SJCRH30 (cell line): ENCODE measurements around the gene QTRT2. TPM values are rescaled to one million over a fixed set of nuclear protein-coding genes. Genes with fewer than 3 reads are reported as not detected.

ENCODE experiments used
- DNase-seq, 2 experiments: peaks; one replicate each; pipeline ENCODE4 v3.0.0-alpha.2; 2015 to 2020
- H3K27ac ChIP-seq: fragments of 250-450 bp; sonication (Bioruptor Pico); 2 replicates; pipeline ENCODE4 v1.5.1; 2020; ENCODE audit warnings: mild to moderate bottlenecking, moderate library complexity
- H3K27me3 ChIP-seq: fragments of 250-450 bp; sonication (Bioruptor Pico); 2 replicates; pipeline ENCODE4 v1.5.1; 2020; ENCODE audit warnings: mild to moderate bottlenecking, moderate library complexity
- H3K36me3 ChIP-seq: fragments of 250-450 bp; sonication (Bioruptor Pico); 2 replicates; pipeline ENCODE4 v1.5.1; 2020; ENCODE audit warnings: mild to moderate bottlenecking, moderate library complexity
- H3K4me1 ChIP-seq: fragments of 250-450 bp; sonication (Bioruptor Pico); 2 replicates; pipeline ENCODE4 v1.5.1; 2020; ENCODE audit warnings: mild to moderate bottlenecking, moderate library complexity
- H3K4me3 ChIP-seq: fragments of 250-450 bp; sonication (Bioruptor Pico); 2 replicates; pipeline ENCODE4 v1.5.1; 2020; ENCODE audit warnings: mild to moderate bottlenecking, moderate library complexity
- H3K9me3 ChIP-seq: fragments of 250-450 bp; sonication (Bioruptor Pico); replicated peaks from 2 replicates; pipeline ENCODE4 v1.5.1; 2020; ENCODE audit warnings: mild to moderate bottlenecking, moderate library complexity
- total RNA-seq: library from RNA; depleted of rRNA; stranded (reverse); fragments of >200 nt; shearing (Covaris generic); gene quantifications from 2 replicates; pipeline ENCODE4 v1.2.3, GENCODE V29; 2014

Gene QTRT2
- total RNA-seq, 1 experiment from 2014 or later: 41.0 TPM

DNA sequence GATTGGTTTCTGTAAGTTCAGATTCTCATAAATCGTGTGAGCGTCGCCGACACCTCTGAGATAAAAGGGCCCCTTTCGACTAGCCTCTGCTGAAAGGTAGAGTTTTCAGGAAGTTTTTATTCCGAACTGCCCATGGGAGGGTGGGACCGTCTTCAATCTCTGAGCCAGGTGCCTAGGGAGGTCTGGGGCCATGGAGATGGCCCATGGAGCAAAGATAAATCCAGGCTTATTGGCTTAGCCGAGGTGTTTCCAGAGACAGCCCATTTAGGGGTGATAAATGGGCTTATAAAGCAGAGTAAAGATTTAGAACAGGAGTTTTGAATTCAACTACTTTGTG is 442 bp downstream of the QTRT2 start:
- H3K27me3 ChIP-seq: no peaks in the 10 kb centered on the region
- H3K27ac ChIP-seq: peak overlapping the region; percentile 48
- no peaks in the 10 kb centered on the region; the same call in 1 of the 2 replicates for H3K4me1 ChIP-seq
- no peak for DNase-seq
- no peaks in the 10 kb centered on the region for H3K9me3 ChIP-seq
- no peaks in the 10 kb centered on the region for H3K36me3 ChIP-seq
- peak overlapping the region; percentile 70 for H3K4me3 ChIP-seq

DNA sequence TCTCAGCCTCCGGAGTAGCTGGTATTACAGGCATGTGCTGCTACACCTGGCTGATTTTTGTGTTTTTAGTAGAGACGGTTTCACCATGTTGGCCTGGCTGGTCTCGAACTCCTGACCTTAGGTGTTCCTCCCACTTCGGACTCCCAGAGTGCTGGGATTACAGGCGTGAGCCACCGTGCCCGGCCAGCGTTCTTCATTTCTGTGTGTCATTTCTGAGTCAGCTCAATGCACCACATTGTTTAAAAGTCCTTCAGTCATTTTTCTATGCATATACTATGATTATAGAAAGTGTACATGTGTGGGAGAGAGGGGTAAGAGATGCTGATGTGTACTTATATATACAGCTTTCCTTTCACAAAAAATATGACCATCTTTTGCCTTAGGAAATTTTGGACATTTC is 2.1 kb downstream of the QTRT2 start:
- no peaks in the 10 kb centered on the region for H3K27me3 ChIP-seq
- no peak overlapping the region for H3K27ac ChIP-seq
- no peak for DNase-seq
- no peak overlapping the region for H3K4me3 ChIP-seq
- no peaks in the 10 kb centered on the region; the same call in 1 of the 2 replicates for H3K4me1 ChIP-seq
- no peaks in the 10 kb centered on the region for H3K9me3 ChIP-seq
- H3K36me3 ChIP-seq: no peaks in the 10 kb centered on the region

DNA sequence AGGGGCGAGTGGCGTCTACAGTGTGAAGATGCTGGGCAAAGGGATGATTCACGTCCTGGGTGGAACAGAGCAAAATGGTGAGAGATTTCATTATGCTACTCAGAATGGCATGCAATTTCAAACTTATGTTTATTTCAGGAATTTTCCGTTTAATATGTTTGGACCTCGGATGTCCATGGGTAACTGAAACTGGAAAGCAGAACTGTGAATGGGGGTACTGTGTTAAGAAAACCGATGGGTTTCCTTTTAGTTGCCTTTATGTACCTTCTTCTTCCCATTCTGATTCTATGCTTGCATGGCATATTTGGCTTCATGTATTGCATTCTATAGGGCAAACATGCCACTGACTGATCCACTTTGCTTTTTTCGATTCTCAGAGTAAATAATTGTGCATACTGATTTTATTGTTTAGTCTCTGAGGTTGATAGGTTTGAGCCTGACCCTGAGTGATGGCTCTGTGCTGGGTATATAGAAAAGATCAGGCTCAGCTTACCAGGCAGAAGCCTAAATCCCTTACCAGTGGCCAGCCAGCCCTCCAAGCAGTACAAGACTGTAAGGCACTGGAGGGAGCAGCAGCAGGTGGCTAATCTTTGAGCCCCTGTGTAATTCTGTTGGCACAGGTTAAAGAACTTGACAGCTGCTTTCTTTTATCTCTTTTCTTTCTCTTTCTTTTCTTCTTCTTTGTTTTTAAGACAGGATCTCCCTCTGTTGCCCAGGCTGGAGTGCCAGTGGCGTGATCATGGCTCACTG is 4.5 kb downstream of the QTRT2 start:
- H3K4me3 ChIP-seq: no peak overlapping the region
- H3K4me1 ChIP-seq: no peaks in the 10 kb centered on the region
- no peak overlapping the region for H3K27ac ChIP-seq
- no peaks in the 10 kb centered on the region for H3K27me3 ChIP-seq
- DNase-seq: peak; percentile 4 to 23
- H3K36me3 ChIP-seq: no peaks in the 10 kb centered on the region
- H3K9me3 ChIP-seq: no peaks in the 10 kb centered on the region

DNA sequence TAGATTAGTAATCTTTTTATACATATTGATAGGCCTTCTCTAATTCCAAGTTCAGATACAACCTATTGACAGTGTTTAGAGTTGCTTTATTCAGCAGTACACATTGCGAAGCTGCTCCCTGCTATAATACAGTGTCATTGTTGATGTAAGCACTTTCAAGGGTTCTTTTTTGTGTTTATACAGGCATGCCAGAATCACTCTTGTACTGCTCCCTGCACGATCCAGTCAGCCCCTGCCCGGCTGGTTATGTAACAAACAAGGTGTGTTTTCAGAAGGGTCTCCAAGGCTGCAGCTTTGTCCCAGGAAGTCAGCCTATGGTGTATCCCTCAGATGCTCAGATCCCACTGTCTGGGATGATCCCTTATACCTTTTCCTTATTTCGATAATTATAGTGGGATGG is 11.3 kb downstream of the QTRT2 start:
- Histone ChIP-seq H3K4me3 (no peak overlapping the region), H3K36me3 (peaks cover 40% of the 10 kb centered on the region), H3K27ac (no peak overlapping the region), H3K27me3 (no peaks in the 10 kb centered on the region), H3K9me3 (no peaks in the 10 kb centered on the region), H3K4me1 (no peaks in the 10 kb centered on the region)
- DNase-seq: no peak

DNA sequence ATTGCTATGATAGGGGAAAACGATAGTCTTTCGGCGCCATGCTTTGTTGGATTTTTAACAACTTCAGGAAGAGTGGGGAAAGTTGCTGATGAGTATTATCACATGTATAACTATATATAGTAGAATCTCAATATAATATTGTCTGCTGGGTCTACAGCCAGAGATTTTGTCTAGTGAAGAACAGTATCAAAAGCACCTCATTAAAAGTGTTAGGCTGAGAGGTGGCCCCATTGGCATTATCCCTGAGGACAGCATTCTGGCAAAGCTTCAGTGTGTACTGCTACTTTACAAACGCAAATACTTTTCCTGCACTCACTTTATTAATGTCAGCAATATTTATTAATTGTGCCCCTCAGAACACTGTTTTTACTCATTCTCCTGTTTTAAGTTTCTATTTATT is 11.8 kb downstream of the QTRT2 start:
- H3K4me3 ChIP-seq: no peak overlapping the region
- H3K27me3 ChIP-seq: no peaks in the 10 kb centered on the region
- DNase-seq: no peak
- H3K36me3 ChIP-seq: peaks cover 40% of the 10 kb centered on the region
- H3K27ac ChIP-seq: no peak overlapping the region
- no peaks in the 10 kb centered on the region for H3K9me3 ChIP-seq
- no peaks in the 10 kb centered on the region for H3K4me1 ChIP-seq

DNA sequence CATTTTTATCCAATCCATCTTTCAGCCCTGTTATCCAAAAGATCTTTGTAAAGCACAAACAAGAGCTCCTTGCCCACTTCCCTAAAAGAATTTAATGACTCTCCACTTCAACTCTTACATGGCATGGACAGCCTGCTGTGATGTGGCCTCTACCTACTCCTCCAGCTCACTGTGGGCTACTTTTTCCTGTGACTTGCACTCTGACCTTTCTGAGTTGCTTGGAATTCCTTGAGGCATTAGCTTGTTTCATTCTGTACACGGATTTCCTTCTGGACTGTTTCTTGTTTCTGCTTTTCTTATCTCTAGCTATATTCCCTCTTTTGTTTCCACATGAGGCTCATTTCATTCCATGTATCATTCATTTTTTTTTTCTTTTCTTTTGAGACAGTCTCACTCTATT is 15.2 kb downstream of the QTRT2 start:
- Histone ChIP-seq H3K4me1 (no peaks in the 10 kb centered on the region), H3K27me3 (no peaks in the 10 kb centered on the region), H3K4me3 (no peak overlapping the region), H3K9me3 (no peaks in the 10 kb centered on the region), H3K27ac (no peak overlapping the region), H3K36me3 (peaks cover 61% of the 10 kb centered on the region)
- DNase-seq: no peak

DNA sequence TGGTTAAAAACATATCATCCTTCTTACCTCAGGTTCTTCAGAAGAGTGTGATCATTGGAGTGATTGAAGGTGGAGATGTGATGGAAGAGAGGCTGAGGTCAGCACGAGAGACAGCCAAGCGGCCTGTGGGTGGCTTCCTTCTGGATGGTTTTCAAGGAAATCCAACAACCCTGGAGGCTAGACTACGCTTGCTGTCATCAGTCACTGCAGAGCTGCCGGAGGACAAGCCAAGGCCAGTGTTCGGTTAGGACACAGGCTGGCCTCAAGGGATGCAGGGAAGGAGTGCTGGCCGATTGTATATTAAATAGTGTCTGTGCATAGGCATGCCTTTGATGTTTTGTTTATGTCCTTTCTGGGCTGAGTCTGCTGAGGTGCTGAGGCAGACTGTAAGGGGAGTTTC is 20.2 kb downstream of the QTRT2 start:
- DNase-seq: no peak
- Histone ChIP-seq H3K27ac (no peak overlapping the region), H3K4me3 (no peak overlapping the region), H3K36me3 (peaks cover 64% of the 10 kb centered on the region), H3K27me3 (no peaks in the 10 kb centered on the region), H3K4me1 (no peaks in the 10 kb centered on the region), H3K9me3 (no peaks in the 10 kb centered on the region)

DNA sequence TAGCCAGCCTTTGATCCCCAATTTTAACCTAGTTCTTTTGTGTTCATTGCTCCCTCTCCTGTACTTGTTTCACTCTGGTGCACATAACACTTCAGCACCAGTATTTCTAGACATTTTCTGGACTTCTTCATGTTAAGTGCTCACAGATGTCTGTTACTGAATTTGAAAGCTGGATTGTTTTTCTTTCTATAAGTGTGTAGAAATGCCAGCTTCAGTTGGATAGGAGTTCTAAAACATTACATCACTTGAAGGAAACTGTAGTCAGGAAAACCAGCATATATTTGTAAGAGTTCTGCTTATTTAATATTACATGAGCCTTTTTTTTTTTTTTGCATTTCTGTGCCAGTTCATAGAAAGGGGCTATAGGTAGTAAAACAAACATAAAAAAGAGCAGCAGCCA is 21.6 kb downstream of the QTRT2 start:
- Histone ChIP-seq H3K36me3 (peaks cover 71% of the 10 kb centered on the region), H3K4me3 (no peak overlapping the region), H3K27me3 (no peaks in the 10 kb centered on the region), H3K4me1 (no peaks in the 10 kb centered on the region), H3K9me3 (no peaks in the 10 kb centered on the region), H3K27ac (no peak overlapping the region)
- DNase-seq: no peak

DNA sequence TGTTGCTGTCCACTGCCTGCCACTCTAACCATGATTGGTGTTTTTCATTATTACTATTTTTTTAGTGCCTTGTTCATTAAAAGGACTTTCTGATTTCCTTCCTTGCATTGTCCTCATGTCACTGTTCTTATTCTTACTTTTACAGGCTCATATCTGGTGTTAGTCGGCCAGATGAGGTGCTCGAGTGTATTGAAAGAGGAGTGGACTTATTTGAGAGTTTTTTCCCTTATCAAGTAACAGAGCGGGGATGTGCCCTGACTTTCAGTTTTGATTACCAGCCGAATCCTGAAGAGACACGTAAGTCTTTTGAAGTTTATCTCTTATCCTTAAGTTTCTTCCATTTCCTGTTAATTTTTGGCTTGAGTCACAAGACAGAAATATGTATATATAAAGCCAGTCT is 23.2 kb downstream of the QTRT2 start:
- H3K27ac ChIP-seq: no peak overlapping the region
- H3K36me3 ChIP-seq: peaks cover 75% of the 10 kb centered on the region
- H3K27me3 ChIP-seq: no peaks in the 10 kb centered on the region
- no peaks in the 10 kb centered on the region for H3K4me1 ChIP-seq
- no peak overlapping the region for H3K4me3 ChIP-seq
- no peak for DNase-seq
- H3K9me3 ChIP-seq: no peaks in the 10 kb centered on the region

DNA sequence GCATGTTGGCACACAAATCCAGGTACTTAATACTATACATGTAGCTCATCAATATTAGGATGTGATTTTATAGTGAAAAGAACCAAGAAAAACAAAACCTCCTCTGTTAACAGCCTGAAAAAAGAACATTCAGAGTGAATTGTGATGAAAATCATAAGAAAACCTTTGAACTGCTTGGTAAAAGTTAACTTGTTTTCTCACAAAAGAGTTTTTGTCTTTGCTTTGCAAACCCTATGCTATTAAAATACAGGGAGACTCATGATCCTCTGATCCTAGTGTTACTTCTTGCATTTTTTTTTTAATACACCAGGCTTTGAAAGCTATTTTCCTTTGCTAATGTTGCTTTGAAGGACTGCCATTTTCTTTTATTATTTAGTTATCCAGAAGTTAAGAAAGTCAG is 23.7 kb downstream of the QTRT2 start:
- Histone ChIP-seq H3K9me3 (no peaks in the 10 kb centered on the region), H3K27me3 (no peaks in the 10 kb centered on the region), H3K27ac (no peak overlapping the region), H3K4me1 (no peaks in the 10 kb centered on the region), H3K4me3 (no peak overlapping the region), H3K36me3 (peaks cover 74% of the 10 kb centered on the region)
- no peak for DNase-seq

DNA sequence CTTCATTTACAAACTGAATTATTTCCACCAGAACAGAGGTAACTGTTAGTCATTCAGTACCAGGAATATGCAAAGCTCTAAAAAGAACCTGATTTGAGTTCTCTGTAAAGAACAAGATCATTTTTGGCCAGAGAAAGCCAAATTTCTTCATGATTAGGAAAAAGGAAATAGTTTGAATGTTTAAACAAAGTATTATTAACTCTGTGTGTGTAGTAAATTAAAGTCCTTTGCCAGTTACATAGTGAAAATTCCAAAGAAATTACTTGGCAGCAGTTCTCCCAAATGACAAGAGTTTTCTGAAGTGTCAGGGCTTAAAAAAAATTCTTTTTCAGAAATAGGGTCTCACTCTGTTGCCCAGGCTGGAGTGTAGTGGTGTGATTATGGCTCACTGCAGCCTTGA is 24.5 kb downstream of the QTRT2 start:
- Histone ChIP-seq H3K4me1 (no peaks in the 10 kb centered on the region), H3K36me3 (peaks cover 76% of the 10 kb centered on the region), H3K9me3 (no peaks in the 10 kb centered on the region), H3K4me3 (no peak overlapping the region), H3K27me3 (no peaks in the 10 kb centered on the region), H3K27ac (no peak overlapping the region)
- DNase-seq: no peak

DNA sequence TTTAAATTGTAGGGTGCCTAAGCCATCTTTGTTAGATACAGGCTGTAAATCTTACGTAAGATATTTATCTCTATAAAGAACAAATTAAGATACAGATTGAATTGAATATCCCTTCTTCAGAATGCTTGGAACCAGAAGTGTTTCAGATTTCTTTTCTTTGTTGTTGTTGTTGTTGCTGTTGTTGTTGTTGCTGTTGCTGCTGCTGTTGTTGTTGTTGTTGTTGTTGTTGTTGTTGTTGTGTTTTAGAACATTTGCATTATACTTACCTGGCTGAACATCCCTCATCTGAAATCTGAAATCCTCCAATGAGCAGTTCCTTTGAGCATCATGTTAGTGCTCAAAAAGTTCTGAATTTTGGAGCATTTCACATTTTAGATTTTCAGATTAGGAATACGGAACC is 26.6 kb downstream of the QTRT2 start:
- Histone ChIP-seq H3K4me1 (no peaks in the 10 kb centered on the region), H3K36me3 (peaks cover 79% of the 10 kb centered on the region), H3K9me3 (no peaks in the 10 kb centered on the region), H3K4me3 (no peak overlapping the region), H3K27ac (no peak overlapping the region), H3K27me3 (no peaks in the 10 kb centered on the region)
- DNase-seq: no peak

DNA sequence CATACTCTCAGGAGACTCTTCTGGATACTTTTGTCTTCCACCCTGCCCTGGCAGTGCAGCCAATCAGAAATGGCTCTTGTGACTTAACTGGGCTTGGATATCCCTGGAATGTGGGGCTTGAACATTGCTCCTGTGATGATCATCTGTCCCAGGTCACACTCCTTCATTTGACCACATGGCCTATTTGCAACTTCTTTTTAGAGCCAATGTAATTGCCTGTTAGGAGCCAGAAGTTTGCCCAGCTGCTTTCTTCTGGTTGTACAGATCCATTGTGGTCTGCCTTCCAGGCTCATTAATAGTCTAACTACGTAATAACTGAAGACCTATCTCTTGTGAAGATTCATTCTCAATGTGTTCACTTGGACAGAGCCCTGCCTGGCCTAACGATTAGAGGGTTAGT is 29.8 kb downstream of the QTRT2 start:
- DNase-seq: no peak
- H3K9me3 ChIP-seq: no peaks in the 10 kb centered on the region
- no peak overlapping the region for H3K4me3 ChIP-seq
- no peaks in the 10 kb centered on the region for H3K27me3 ChIP-seq
- no peak overlapping the region for H3K27ac ChIP-seq
- H3K4me1 ChIP-seq: no peaks in the 10 kb centered on the region
- peaks cover 63% of the 10 kb centered on the region for H3K36me3 ChIP-seq

DNA sequence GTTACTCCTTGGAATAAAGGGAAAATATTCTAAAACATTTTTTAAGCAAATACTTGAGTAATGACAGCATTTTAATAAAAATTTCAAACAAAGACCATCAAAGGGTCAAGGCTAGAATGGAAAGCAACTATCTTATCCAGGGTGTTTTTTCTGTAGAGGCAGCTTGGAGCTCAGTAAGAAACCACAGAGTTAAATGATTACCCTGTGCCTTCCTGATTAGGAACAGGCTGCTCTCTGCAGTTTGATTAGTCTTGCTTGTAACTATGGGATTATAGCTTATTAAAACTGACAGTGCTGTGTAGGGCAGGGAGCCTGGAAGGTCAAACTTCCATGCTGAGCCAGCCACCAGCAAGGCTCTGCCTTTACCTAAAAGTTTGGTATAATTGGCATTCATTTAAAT is 33.1 kb downstream of the QTRT2 start:
- H3K4me3 ChIP-seq: no peak overlapping the region
- peaks cover 35% of the 10 kb centered on the region for H3K36me3 ChIP-seq
- no peak overlapping the region for H3K27ac ChIP-seq
- H3K4me1 ChIP-seq: peaks cover 8% of the 10 kb centered on the region
- no peak for DNase-seq
- H3K9me3 ChIP-seq: no peaks in the 10 kb centered on the region
- H3K27me3 ChIP-seq: no peaks in the 10 kb centered on the region

DNA sequence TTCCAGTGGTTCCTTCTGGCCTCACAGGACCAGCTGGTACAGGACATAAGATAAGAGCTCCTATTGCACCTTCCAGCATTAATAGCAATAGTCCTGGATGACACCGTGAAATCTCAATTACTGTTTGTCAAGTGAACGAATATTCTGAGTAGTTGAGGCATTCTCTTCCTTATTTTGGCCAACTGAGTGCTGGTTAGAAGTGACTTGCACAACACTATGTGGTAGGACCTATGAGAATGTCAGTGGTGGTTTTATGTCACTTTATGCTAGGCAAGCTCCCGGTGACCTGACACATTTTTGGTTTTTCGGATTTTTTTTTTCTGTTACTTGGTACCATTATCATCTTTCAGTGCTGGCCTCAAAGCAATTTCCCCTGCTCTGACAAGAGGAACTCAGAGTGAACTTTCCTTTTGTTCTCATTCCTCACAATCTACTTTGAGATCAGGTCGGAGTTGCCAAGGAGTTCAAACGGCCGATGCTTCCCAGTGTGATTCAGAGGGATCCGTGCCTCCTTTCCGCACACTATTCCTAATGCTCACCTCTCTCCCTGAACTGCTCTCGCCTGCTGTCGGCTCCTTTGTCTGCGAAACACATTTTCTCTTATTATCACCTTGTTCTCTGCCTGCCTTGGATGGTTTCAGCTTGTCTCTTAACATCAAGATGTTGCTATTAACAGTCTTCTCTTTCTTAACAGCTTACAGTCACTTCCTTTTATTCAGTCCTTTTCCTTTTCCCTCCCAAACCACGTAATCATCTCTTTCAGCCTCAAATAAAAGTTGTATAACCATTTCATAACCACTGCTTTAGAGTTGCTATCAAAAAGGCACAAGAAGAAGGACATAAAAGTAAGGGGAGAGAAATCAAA is 35.8 kb downstream of the QTRT2 start:
- Histone ChIP-seq H3K4me1 (peaks cover 8% of the 10 kb centered on the region), H3K27me3 (no peaks in the 10 kb centered on the region), H3K9me3 (no peaks in the 10 kb centered on the region), H3K4me3 (no peak overlapping the region), H3K27ac (no peak overlapping the region), H3K36me3 (peaks cover 11% of the 10 kb centered on the region; the same call in 1 of the 2 replicates)
- no peak for DNase-seq

DNA sequence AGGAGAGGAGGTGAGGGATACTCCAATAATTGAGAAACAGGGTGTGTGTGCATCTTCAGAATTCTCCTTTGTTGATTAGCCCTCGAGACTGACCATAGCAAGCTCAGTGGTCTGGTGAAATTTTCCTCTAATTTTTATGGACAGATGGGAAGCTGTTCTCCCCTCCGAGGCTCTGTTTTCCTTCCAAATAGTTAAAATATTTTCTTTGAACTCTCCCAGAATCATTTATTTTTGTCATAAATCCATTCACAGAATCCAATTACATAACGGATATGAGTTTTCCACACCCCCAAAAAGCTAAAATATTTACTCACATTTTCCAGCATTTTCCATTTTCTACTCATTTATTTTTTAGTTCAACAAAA is 36.5 kb downstream of the QTRT2 start:
- Histone ChIP-seq H3K4me3 (no peak overlapping the region), H3K4me1 (peaks cover 8% of the 10 kb centered on the region), H3K27me3 (no peaks in the 10 kb centered on the region), H3K36me3 (peaks cover 5% of the 10 kb centered on the region; the same call in 1 of the 2 replicates), H3K9me3 (no peaks in the 10 kb centered on the region), H3K27ac (no peak overlapping the region)
- no peak for DNase-seq
